HFF-Myc (cell line): ENCODE measurements around the gene SLC38A8.

Source experiments
- DNase-seq: peaks from one replicate; pipeline ENCODE4 v3.0.0-alpha.2; 2011; ENCODE audit warnings: low read depth; ENCODE audit errors: extremely low read depth
- H3K4me3 ChIP-seq: replicated peaks from 2 replicates; pipeline ENCODE4 v1.5.1; 2011; ENCODE audit warnings: low read depth, mild to moderate bottlenecking, control low read depth, low read length
- TF ChIP-seq, protein P1 (sequence below): IDR thresholded peaks from 2 replicates; pipeline ENCODE4 v1.5.1; 2012; ENCODE audit warnings: mild to moderate bottlenecking, low read depth, low read length, control low read depth; ENCODE audit errors: missing control alignments

Gene SLC38A8

DNA sequence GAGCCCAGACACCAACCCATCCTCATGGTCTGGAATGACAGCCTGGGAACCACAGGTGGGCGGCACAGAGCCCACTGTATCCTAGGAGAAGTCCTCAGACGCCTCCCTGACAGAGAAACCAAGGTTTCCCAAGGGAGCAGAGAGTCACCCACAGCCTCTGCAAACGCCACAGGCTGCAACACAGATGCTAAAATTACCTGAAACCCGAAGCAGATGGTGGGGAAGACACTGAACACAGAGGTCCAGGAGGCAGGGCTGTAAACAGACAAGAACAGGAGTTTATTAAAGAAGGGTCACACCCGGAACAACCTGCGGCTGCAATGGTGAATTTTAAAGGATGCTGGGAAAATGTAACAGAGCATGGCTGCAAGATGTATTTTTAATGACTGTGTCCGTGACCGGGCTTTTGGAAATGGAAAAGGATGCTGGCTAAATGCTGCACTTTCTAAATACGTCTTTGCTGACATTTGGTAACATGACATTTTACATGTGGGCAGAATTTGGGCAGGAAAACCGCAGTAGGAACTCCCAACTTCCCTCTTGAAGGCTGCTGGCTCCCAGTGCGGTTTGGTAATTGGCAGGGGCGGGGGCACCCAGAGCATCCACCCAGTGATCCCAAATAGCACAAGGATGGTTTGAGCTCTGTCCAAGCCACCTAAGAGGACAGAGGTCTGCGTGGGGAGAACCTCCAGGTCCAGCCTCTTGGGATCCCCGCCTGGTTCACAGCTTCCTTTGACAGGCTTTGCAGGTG, 13.1 kb downstream of the SLC38A8 start:
- TF ChIP-seq, protein P1, sequence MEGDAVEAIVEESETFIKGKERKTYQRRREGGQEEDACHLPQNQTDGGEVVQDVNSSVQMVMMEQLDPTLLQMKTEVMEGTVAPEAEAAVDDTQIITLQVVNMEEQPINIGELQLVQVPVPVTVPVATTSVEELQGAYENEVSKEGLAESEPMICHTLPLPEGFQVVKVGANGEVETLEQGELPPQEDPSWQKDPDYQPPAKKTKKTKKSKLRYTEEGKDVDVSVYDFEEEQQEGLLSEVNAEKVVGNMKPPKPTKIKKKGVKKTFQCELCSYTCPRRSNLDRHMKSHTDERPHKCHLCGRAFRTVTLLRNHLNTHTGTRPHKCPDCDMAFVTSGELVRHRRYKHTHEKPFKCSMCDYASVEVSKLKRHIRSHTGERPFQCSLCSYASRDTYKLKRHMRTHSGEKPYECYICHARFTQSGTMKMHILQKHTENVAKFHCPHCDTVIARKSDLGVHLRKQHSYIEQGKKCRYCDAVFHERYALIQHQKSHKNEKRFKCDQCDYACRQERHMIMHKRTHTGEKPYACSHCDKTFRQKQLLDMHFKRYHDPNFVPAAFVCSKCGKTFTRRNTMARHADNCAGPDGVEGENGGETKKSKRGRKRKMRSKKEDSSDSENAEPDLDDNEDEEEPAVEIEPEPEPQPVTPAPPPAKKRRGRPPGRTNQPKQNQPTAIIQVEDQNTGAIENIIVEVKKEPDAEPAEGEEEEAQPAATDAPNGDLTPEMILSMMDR, result no peak
- no peak overlapping the region for H3K4me3 ChIP-seq
- no peak for DNase-seq

GRCh38 chr16:84027625-84028024, 15.0 kb downstream of the SLC38A8 start:
- no peak for DNase-seq
- H3K4me3 ChIP-seq, result no peak overlapping the region
- TF ChIP-seq, protein P1, result no peak

- no peak for DNase-seq
- TF ChIP-seq, protein P1, result no peak
- H3K4me3 ChIP-seq, result no peak overlapping the region
Measured at GRCh38 chr16:84026606-84027005, 16.0 kb downstream of the SLC38A8 start.

- DNase-seq, result no peak
- H3K4me3 ChIP-seq, result no peak overlapping the region
- TF ChIP-seq, protein P1, result no peak
Measured at GRCh38 chr16:84024854-84025253, 17.7 kb downstream of the SLC38A8 start.

GRCh38 chr16:84022644-84023043, 20.0 kb downstream of the SLC38A8 start:
- no peak overlapping the region for H3K4me3 ChIP-seq
- DNase-seq, result no peak
- TF ChIP-seq, protein P1, result no peak

- TF ChIP-seq, protein P1, result no peak
- no peak for DNase-seq
- no peak overlapping the region for H3K4me3 ChIP-seq
Measured at GRCh38 chr16:84021488-84021887, 21.1 kb downstream of the SLC38A8 start.

GRCh38 chr16:84020353-84020752, 22.2 kb downstream of the SLC38A8 start:
- no peak overlapping the region for H3K4me3 ChIP-seq
- DNase-seq, result no peak
- TF ChIP-seq, protein P1, result no peak
